Measurements from ENCODE around the gene RTKN2. TPM values are rescaled to one million over a fixed set of nuclear protein-coding genes. Genes with fewer than 3 reads are reported as not detected.

The RTKN2 gene
- total and polyA plus RNA-seq, 2 of the 4 experiments (the other 2 are of a cell fraction), result 0.75 to 0.90 TPM

- Histone ChIP-seq H2AFZ (replicated peaks; ENCODE audit: low read length, poor library complexity) (no peak overlapping the region), H3K4me2 (ENCODE audit: low read depth, low read length) (no peak overlapping the region), H2BK120ac (ENCODE audit: low read depth, low read length) (0 out of 2 replicates have a peak overlapping the region, but pooled peaks have one; percentile 28), H4K8ac (ENCODE audit: low read depth in 2 of 2, low read length in 2 of 2) (peak overlapping the region in 1 of 2 experiments; percentile 45; a peak in 1 of 4 replicates), H3K4me1 (ENCODE audit: control insufficient read depth, insufficient read depth, low read length) (peaks cover 4% of the 10 kb centered on the region; the same call in 1 of the 2 replicates), H3K56ac (ENCODE audit: extremely low read depth, insufficient read depth, low read length) (no peak overlapping the region), H3K23ac (ENCODE audit: low read depth, low read length) (no peak overlapping the region), H2BK15ac (ENCODE audit: low read depth, low read length) (no peak overlapping the region), H4K5ac (ENCODE audit: low read depth, low read length) (no peak overlapping the region; the same call in 1 of the 2 replicates), H2BK20ac (ENCODE audit: low read depth, low read length) (no peak overlapping the region), H3K9me1 (ENCODE audit: insufficient read depth, low read length) (no peaks in the 10 kb centered on the region), H2AK9ac (replicated peaks; ENCODE audit: low read depth, low read length, poor library complexity) (no peak overlapping the region), H3K27me3 (ENCODE audit: control insufficient read depth, insufficient read depth, low read length) (no peaks in the 10 kb centered on the region), H3K27ac (ENCODE audit: insufficient read depth, low read length) (peak overlapping the region; percentile 20; the same call in 1 of the 2 replicates), H4K91ac (ENCODE audit: insufficient read depth, low read depth, low read length) (peak overlapping the region; percentile 30; the same call in 1 of the 2 replicates), H3K9me3 (ENCODE audit: control insufficient read depth, insufficient read depth, low read length) (no peaks in the 10 kb centered on the region), H2BK5ac (ENCODE audit: low read depth, low read length, poor library complexity, severe bottlenecking) (no peak overlapping the region), H3K79me1 (ENCODE audit: low read depth in 1 of 2, low read length in 2 of 2) (no peaks in the 10 kb centered on the region), H4K20me1 (ENCODE audit: insufficient read depth, low read length) (no peaks in the 10 kb centered on the region), H3K4ac (ENCODE audit: low read depth, low read length) (no peak overlapping the region), H3K36me3 (ENCODE audit: control insufficient read depth, insufficient read depth, low read length) (no peaks in the 10 kb centered on the region), H3K14ac (replicated peaks; ENCODE audit: low read depth, low read length) (no peak overlapping the region), H3K4me3 (ENCODE audit: insufficient read depth, low read depth, low read length) (no peak overlapping the region), H3K18ac (ENCODE audit: low read depth, low read length) (peak overlapping the region; percentile 82), H3K9ac (ENCODE audit: low read depth, low read length) (no peak overlapping the region; the same call in 1 of the 2 replicates), H2AK5ac (ENCODE audit: low read depth, low read length) (no peak overlapping the region)
- BruUV-seq (replicated peaks), result no TSS peak
- ATAC-seq (ENCODE audit: low read depth) (0 out of 2 replicates have a peak, but pooled peaks have one; percentile 43), DNase-seq (no peak)
- ChIA-PET POLR2A (ENCODE audit: unreplicated experiment) (interaction anchor here (0.5 kb wide), 1 partner anchor 27 kb away, joined by 3 read pairs; no protein-coding TSS in a partner anchor), CTCF (no interaction called here)
- in situ Hi-C loops (cut with MboI; ENCODE audit: low sequenced_read_pairs), result no loop called here
- dilution Hi-C loops (cut with HindIII; ENCODE audit: low sequenced_read_pairs, unreplicated experiment), result no loop called here
- no CpG with 5 or more reads among the region's 4 CpGs for WGBS, 2 experiments (ENCODE audit: extremely low coverage in 2 of 2, insufficient read length in 1 of 2)
- TF ChIP-seq MAZ (IDR thresholded peaks at IDR 0.05; ENCODE audit: borderline replicate concordance, low read depth, low read length) (no peak), MXI1 (IDR thresholded peaks at IDR 0.05; ENCODE audit: borderline replicate concordance, low read depth, low read length) (no peak), POLR2A (IDR thresholded peaks at IDR 0.05; ENCODE audit: low read depth, low read length) (no peak), CEBPB (IDR thresholded peaks at IDR 0.05; ENCODE audit: low read depth, low read length) (no peak), NFE2L2 (IDR thresholded peaks at IDR 0.05; ENCODE audit: low read depth, low read length) (no peak), RFX5 (IDR thresholded peaks at IDR 0.05; ENCODE audit: low read depth, low read length) (no peak), CHD1 (IDR thresholded peaks at IDR 0.05; ENCODE audit: low read depth, low read length) (no peak), ELK1 (IDR thresholded peaks at IDR 0.05; ENCODE audit: borderline replicate concordance, low read depth, low read length) (no peak), RAD21 (IDR thresholded peaks at IDR 0.05; ENCODE audit: low read length) (no peak), CTCF (conservative IDR thresholded peaks at IDR 0.05; ENCODE audit: low read depth, low read length) (no peak), MAFK (IDR thresholded peaks at IDR 0.05; ENCODE audit: low read depth, low read length) (no peak), FOS (IDR thresholded peaks at IDR 0.05; ENCODE audit: low read depth, low read length) (no peak)
- intact Hi-C loops (cut with micrococcal nuclease), result no loop called here
Measured at GRCh38 chr10:62162261-62162981, 106.2 kb downstream of the RTKN2 start.

All from IMR-90 (cell line).